Measurements from ENCODE around the gene REV1.

- TF ChIP-seq CTCF (IDR thresholded peaks at IDR 0.05), result no peak
- no peak for TF ChIP-seq POLR2A (IDR thresholded peaks at IDR 0.05)
Observed at GRCh38 chr2:99512181-99512591, 22.4 kb upstream of the REV1 start.
